ENCODE results near the gene APLP1.

Gene APLP1

DNA sequence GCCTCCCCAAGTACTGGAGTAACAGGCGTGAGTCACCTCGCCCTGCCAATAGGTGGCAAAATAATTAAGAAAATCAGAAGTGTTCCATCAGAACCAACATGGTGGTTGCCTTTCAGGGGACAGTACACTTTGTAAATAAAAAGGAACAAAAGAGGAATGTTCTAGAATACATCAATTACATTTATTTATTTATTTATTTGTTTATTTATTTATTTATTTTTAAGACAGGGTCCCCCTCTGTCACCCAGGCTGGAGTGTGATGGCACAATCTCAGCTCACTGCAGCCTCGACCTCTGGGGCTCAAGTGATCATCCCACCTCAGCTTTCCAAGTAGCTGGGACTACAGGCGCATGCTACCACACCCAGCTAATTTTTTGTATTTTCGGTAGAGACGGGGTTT, 52.6 kb downstream of the APLP1 start:
- no peaks in the 10 kb centered on the region for H3K4me1 ChIP-seq (ENCODE audit: control insufficient read depth, insufficient read depth, low read length)
- H3K4me3 ChIP-seq (ENCODE audit: low read length) = no peak overlapping the region
- H3K36me3 ChIP-seq (ENCODE audit: control insufficient read depth, insufficient read depth, low read length) = no peaks in the 10 kb centered on the region
- no peaks in the 10 kb centered on the region for H3K9me3 ChIP-seq (ENCODE audit: control insufficient read depth, low read length)
- no peak overlapping the region for H3K9ac ChIP-seq (ENCODE audit: low read length)
- no peaks in the 10 kb centered on the region for H3K27me3 ChIP-seq (ENCODE audit: control insufficient read depth, insufficient read depth, low read length)

DNA sequence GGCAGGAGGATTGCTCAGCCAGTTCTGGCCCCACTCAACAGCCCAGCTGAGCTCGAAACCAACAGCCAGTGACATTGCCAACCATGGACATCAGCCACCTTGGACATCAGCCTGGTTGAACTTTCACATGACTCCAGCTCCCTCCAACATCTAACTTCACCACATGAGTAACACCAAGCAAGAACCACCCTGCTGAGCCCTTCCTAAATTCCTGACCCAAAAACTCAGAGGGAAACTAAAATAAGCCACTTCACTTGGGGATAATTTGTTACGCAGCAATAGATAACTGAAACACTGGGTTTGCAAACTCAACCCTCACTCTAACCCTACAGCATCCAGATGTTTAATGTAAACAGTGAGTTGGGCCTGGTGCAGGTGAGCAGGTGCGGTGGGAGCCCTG, 57.1 kb downstream of the APLP1 start:
- Histone ChIP-seq H3K27me3 (ENCODE audit: control insufficient read depth, insufficient read depth, low read length) (no peaks in the 10 kb centered on the region), H3K4me1 (ENCODE audit: control insufficient read depth, insufficient read depth, low read length) (no peaks in the 10 kb centered on the region), H3K9ac (ENCODE audit: low read length) (no peak overlapping the region), H3K4me3 (ENCODE audit: low read length) (no peak overlapping the region), H3K36me3 (ENCODE audit: control insufficient read depth, insufficient read depth, low read length) (no peaks in the 10 kb centered on the region), H3K9me3 (ENCODE audit: control insufficient read depth, low read length) (no peaks in the 10 kb centered on the region)

DNA sequence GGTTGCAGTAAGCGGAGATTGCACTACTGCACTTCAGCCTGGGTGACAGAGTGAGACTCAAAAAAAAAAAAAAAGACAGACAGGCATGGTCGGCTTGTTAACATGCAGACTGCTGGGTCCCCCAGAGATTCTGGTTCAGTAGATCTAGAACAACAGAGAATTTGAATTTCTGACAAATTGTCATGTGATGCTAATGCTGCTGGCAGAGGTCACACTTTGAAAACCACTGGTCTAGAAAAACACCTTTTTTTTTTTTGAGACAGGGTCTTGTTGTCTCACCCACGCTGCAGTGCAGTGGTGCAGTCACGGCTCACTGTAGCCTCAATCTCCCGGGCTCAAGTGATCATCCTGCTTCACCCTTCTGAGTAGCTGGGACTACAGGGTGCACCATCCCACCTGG, 60.1 kb downstream of the APLP1 start:
- Histone ChIP-seq H3K27me3 (ENCODE audit: control insufficient read depth, insufficient read depth, low read length) (no peaks in the 10 kb centered on the region), H3K9me3 (ENCODE audit: control insufficient read depth, low read length) (no peaks in the 10 kb centered on the region), H3K36me3 (ENCODE audit: control insufficient read depth, insufficient read depth, low read length) (no peaks in the 10 kb centered on the region), H3K4me1 (ENCODE audit: control insufficient read depth, insufficient read depth, low read length) (no peaks in the 10 kb centered on the region), H3K4me3 (ENCODE audit: low read length) (no peak overlapping the region), H3K9ac (ENCODE audit: low read length) (no peak overlapping the region)
